Kidney (tissue), 14 donors: ENCODE measurements around the gene SYT13. TPM values are rescaled to one million over a fixed set of nuclear protein-coding genes. Genes with fewer than 3 reads are reported as not detected.

Experiments used
- DNase-seq, 5 donors: peaks; one replicate each; pipeline ENCODE4 v3.0.0-alpha.2; 2013 to 2020
- FAIRE-seq: peaks from 2 replicates; lab custom pipeline; 2012; peaks lifted over from hg19 to GRCh38; lab: Jason Lieb, UNC
- H3K27ac ChIP-seq, 2 donors: one replicate each; pipeline ENCODE4 v1.7.0; 2013; ENCODE audit warnings: low read depth in 2 of 2, low read length in 2 of 2, inconsistent platforms in 1 of 2
- H3K27me3 ChIP-seq: one replicate; pipeline ENCODE4 v1.7.1; 2013; ENCODE audit warnings: low read length, inconsistent platforms; ENCODE audit not compliant: control insufficient read depth, insufficient read depth
- H3K36me3 ChIP-seq, 3 donors: one replicate each; pipeline versions ENCODE4 v1.7.0 to v1.7.1; 2013; ENCODE audit warnings: low read length in 3 of 3, control low read depth in 1 of 3, inconsistent platforms in 1 of 3; ENCODE audit not compliant: insufficient read depth in 3 of 3, control insufficient read depth in 2 of 3
- H3K4me1 ChIP-seq, 3 donors: one replicate each; pipeline versions ENCODE4 v1.7.0 to v1.7.1; 2013; ENCODE audit warnings: low read length in 3 of 3, inconsistent platforms in 1 of 3, low read depth in 1 of 3; ENCODE audit not compliant: control insufficient read depth in 2 of 3, insufficient read depth in 2 of 3
- H3K4me3 ChIP-seq, 3 donors: one replicate each; pipeline versions ENCODE4 v1.7.0 to v1.8.1; 2013; ENCODE audit warnings: low read length in 3 of 3, control low read depth in 1 of 3, inconsistent platforms in 1 of 3
- H3K9ac ChIP-seq, 3 donors: one replicate each; pipeline versions ENCODE4 v1.7.0 to v1.7.1; 2013; ENCODE audit warnings: low read length in 3 of 3, control low read depth in 1 of 3, inconsistent platforms in 1 of 3
- H3K9me3 ChIP-seq, 3 donors: one replicate each; pipeline versions ENCODE4 v1.7.0 to v1.7.1; 2013; ENCODE audit warnings: low read length in 3 of 3, control low read depth in 1 of 3, inconsistent platforms in 1 of 3; ENCODE audit not compliant: control insufficient read depth in 2 of 3, insufficient read depth in 1 of 3
- intact Hi-C: fragments of 100-400 bp; cut with DNase I; formaldehyde crosslinking; loops from one replicate; pipeline ENCODE4 v1.11.1; 2022
- polyA plus RNA-seq: library from polyadenylated mRNA; stranded (reverse); fragments of 350-450 nt; fragmentation: Illumina TruSeq; extraction: RNeasy Lipid Tissue Mini Kit (QIAGEN cat#74804); gene quantifications from one replicate; pipeline ENCODE4 v1.2.3, GENCODE V29; 2014; ENCODE audit warnings: low read depth, low replicate concordance; ENCODE audit not compliant: insufficient read depth
- total RNA-seq: library from RNA; stranded (reverse); fragmentation: NEBNext Ultra II Directional; extraction: Animal tissue kit (Norgen Biotek cat#: 25700); gene quantifications from one replicate; pipeline ENCODE4 v1.2.1, GENCODE V29; 2021
- TF ChIP-seq, protein P1 (sequence below): IDR thresholded peaks from 3 replicates; pipeline ENCODE4 v1.5.1; 2012; ENCODE audit warnings: mild to moderate bottlenecking, moderate library complexity, borderline replicate concordance; ENCODE audit not compliant: insufficient read depth; ENCODE audit errors: extremely low read depth
- donor health status: control.
- donor health status: control.
- donor health status: control.
- donor health status: control.
- donor health status: control.
- donor health status: DM: yes; HTN: yes; CAD: no.
- donor health status: Normal renal cell carcinoma (clear cell type).

Gene SYT13
- total and polyA plus RNA-seq, 2 donors from 2014 or later, result 6.8 to 16.4 TPM

DNA sequence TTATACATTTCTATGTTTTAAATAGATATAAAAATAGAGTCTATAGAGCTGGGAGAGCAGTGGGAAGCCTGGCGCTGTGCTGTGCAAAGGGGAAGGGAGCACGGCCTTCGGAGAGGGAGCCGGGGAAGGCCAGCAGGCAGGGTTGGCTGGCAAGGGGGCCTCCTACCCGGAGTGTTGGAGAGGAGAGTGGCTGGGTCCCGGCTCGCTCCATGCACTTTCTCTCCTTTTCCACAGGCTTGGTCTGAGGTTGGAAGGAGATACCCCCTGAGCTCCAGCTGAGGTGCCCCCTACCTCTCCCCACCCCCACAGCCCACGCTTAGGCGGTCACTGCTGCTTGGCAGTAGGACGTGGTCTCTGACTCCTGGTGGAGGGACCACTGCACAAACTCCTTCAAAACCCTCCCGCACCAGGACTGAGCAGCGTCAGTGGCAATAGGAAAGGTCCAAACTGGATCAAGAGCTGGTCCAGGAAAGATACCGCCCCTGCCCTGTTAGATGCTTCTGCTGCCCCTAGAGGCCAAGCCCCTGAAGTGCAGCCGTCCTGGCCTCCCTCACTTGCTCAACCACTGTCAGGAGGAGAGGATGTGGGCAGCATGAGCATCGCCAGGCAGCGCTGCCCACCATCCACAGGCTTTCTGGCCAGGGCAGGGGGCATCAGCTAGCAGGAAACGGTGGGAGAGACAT, 52.9 kb downstream of the SYT13 start:
- TF ChIP-seq, protein P1, sequence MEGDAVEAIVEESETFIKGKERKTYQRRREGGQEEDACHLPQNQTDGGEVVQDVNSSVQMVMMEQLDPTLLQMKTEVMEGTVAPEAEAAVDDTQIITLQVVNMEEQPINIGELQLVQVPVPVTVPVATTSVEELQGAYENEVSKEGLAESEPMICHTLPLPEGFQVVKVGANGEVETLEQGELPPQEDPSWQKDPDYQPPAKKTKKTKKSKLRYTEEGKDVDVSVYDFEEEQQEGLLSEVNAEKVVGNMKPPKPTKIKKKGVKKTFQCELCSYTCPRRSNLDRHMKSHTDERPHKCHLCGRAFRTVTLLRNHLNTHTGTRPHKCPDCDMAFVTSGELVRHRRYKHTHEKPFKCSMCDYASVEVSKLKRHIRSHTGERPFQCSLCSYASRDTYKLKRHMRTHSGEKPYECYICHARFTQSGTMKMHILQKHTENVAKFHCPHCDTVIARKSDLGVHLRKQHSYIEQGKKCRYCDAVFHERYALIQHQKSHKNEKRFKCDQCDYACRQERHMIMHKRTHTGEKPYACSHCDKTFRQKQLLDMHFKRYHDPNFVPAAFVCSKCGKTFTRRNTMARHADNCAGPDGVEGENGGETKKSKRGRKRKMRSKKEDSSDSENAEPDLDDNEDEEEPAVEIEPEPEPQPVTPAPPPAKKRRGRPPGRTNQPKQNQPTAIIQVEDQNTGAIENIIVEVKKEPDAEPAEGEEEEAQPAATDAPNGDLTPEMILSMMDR, result peak; percentile 84
- FAIRE-seq (no peak), DNase-seq (peak; percentile 54 to 85 (median 72))
- Histone ChIP-seq H3K27me3 (no peaks in the 10 kb centered on the region), H3K9ac (no peak overlapping the region), H3K9me3 (no peaks in the 10 kb centered on the region), H3K36me3 (no peaks in the 10 kb centered on the region), H3K27ac (no peak overlapping the region), H3K4me3 (no peak overlapping the region), H3K4me1 (no peaks in the 10 kb centered on the region)
- intact Hi-C loops, result no loop called here

DNA sequence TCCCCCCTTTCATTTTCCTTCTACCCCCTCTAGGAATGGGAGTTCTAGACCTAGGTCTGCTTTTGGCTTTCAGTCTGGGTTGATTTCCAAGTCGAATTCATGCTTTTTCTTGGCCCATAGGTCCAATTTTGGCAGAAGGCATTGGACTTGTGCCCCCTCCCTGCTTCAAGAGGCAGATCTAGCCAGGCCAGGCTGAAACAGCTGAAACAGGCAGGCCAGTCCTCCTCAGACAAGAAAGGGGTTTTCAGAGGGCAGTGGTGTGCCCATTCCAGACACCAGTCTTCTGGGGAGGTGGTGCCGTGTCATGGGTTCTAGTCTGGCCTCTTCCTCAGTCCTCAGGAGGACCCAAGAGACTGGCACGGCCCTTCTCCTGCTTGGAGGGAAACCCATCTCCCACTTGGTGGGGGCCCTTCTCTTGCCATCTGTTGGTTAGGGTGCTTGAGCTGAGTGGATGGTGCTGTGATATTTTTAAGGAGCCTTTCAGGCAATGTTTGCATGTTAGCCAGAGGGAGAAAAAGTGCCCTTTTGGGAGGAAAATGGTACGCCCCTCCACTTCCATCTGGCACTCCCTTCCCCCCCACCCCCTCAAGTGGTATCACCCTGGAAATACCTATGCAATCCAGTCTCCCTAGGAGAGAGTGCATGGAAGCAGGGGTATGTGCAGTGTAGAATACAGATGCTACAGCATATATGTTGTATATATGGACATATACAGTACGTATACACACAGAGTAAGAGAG, 53.6 kb downstream of the SYT13 start:
- DNase-seq (no peak), FAIRE-seq (no peak)
- peaks cover 0 to 3% (median 0%) of the 10 kb centered on the region in 3 donors for H3K36me3 ChIP-seq
- no peaks in the 10 kb centered on the region for H3K27me3 ChIP-seq
- no peak overlapping the region for H3K27ac ChIP-seq
- TF ChIP-seq, protein P1, result no peak
- no peaks in the 10 kb centered on the region for H3K9me3 ChIP-seq
- no peak overlapping the region for H3K4me3 ChIP-seq
- intact Hi-C loops, result no loop called here
- H3K4me1 ChIP-seq, result no peaks in the 10 kb centered on the region
- H3K9ac ChIP-seq, result no peak overlapping the region

GRCh38 chr11:45229401-45230020, 56.6 kb downstream of the SYT13 start:
- Histone ChIP-seq H3K36me3 (peaks cover 0 to 22% (median 9%) of the 10 kb centered on the region in 3 donors), H3K27ac (no peak overlapping the region), H3K27me3 (no peaks in the 10 kb centered on the region), H3K9me3 (no peaks in the 10 kb centered on the region), H3K9ac (no peak overlapping the region), H3K4me3 (no peak overlapping the region), H3K4me1 (no peaks in the 10 kb centered on the region)
- TF ChIP-seq, protein P1, result no peak
- intact Hi-C loops, result no loop called here
- DNase-seq, result no peak
- no peak for FAIRE-seq
